Renal cortex interstitium (tissue), 11 donors: Measurements from ENCODE around the gene HGS. TPM values are rescaled to one million over a fixed set of nuclear protein-coding genes. Genes with fewer than 3 reads are reported as not detected.

Experiments
- DNase-seq, 11 donors: peaks; one replicate each; pipeline ENCODE4 v3.0.0-alpha.2; 2013; ENCODE audit warnings: low read depth in 9 of 11, low spot score in 4 of 11; ENCODE audit errors: extremely low read depth in 1 of 11
- polyA plus RNA-seq, 3 donors: library from polyadenylated mRNA; unstranded; fragments of 120-200 nt; gene quantifications; one replicate each; pipeline ENCODE4 v1.2.1, GENCODE V29; 2013; ENCODE audit not compliant: insufficient read length in 3 of 3

Gene HGS
- polyA plus RNA-seq, 3 donors = 87.7 to 111 (median 107) TPM

DNA sequence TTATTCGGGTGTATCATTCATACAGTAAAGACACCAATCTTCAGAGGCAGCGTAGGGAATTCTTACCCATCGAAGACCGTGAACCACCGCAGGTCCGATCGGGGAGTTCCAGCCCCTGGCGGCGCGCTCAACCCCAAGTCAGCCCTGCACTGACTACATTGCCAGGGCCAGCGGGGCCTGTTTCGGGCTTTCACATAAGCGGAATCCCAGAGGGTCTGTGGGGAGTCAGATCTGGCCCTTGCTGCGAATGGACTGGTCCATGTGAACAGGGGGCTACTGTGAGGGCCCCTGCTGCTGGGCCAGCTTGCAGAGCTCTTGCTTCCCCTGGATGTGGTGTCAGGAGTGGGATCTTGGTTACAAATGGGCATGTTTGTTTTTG is 35.1 kb upstream of the HGS start:
- DNase-seq = no peak

GRCh38 chr17:81650951-81651350 is 32.9 kb upstream of the HGS start:
- no peak for DNase-seq

DNA sequence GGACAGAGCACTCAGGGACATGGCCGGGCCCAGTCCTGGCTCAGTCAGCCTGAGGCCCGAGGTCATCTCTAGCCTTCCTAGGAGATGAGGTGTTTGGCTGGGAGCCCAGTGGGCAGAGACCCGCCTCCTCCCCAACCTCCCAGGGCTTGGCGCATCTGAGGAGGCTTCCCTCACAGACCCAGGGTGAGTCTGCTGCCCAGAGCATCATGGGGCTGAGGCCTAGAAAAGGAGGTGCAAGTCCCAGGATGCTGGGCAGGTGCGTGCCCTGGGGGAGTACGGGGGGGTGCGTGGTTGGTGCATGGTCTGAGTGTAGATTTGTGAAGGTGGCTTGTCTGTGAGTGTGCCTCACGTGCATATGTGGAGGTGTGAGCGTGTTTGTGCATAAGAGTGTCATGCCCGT is 32.1 kb upstream of the HGS start:
- DNase-seq = no peak

GRCh38 chr17:81652906-81653771 is 30.7 kb upstream of the HGS start:
- DNase-seq = no peak

GRCh38 chr17:81655378-81656117 is 28.3 kb upstream of the HGS start:
- DNase-seq = no peak

GRCh38 chr17:81656118-81656743 is 27.6 kb upstream of the HGS start, which contains the start of gene PDE6G:
Gene PDE6G, minus strand, starts transcription at chr17:81656542. Its CDS starts 3,237 bp downstream, at chr17:81653305.
- no peak for DNase-seq

DNA sequence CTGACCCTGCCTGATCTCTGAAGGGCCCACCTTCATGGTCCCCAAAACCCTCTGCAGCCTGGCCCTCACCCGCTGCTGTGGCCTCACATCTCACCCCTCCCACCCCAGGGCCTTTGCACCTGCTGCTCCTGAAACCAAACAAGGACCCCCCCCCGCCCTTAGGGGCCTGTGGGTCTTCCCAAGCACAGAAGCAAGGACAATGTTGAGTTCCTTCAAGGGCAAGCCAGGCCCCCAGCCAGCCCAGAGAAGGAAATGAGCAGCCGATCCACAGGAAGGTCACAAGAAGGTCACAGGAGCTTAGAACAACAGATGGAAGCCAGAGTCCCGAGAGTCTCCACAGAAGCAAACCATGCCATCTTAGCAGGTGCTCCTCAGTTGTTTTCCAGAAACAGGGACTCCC is 27.0 kb upstream of the HGS start:
- DNase-seq = no peak

DNA sequence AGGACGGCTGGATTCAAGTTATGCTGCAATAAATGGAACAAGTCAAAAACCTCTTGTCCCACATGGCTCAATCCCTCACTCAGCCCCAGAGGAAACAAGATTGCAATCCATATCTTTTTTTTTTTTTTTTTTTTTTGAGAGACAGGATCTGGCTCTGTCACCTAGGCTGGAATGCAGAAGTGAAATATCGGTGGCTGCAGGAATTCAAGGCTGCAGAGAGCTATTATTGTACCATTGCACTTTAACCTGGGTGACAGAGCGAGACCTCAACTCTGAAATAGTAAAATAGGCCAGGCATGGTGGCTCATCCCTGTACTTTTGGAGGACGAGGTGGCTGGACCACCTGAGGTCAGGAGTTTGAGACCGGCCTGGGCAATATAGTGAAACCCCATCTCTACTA is 24.8 kb upstream of the HGS start:
- no peak for DNase-seq

GRCh38 chr17:81660441-81660840 is 23.4 kb upstream of the HGS start:
- no peak for DNase-seq

DNA sequence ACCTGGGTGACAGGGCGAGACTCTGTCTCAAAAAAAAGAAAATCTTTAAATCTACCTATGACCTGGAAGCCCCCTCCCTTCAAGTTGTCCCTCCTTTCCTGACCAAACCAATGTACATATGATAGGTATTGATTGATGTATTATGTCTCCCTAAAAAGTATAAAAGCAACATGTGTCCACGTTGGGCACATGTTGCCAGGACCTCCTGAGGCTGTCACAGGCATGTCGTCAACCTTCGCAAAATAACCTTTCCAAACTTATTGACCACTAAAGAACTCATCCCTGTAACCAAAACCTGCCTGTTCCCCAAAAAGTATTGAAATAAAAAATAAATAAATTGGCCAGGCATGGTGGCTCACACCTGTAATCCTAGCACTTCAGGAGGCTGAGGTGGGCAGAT is 21.8 kb upstream of the HGS start:
- no peak for DNase-seq

GRCh38 chr17:81664051-81664470 is 19.8 kb upstream of the HGS start:
- DNase-seq = no peak

DNA sequence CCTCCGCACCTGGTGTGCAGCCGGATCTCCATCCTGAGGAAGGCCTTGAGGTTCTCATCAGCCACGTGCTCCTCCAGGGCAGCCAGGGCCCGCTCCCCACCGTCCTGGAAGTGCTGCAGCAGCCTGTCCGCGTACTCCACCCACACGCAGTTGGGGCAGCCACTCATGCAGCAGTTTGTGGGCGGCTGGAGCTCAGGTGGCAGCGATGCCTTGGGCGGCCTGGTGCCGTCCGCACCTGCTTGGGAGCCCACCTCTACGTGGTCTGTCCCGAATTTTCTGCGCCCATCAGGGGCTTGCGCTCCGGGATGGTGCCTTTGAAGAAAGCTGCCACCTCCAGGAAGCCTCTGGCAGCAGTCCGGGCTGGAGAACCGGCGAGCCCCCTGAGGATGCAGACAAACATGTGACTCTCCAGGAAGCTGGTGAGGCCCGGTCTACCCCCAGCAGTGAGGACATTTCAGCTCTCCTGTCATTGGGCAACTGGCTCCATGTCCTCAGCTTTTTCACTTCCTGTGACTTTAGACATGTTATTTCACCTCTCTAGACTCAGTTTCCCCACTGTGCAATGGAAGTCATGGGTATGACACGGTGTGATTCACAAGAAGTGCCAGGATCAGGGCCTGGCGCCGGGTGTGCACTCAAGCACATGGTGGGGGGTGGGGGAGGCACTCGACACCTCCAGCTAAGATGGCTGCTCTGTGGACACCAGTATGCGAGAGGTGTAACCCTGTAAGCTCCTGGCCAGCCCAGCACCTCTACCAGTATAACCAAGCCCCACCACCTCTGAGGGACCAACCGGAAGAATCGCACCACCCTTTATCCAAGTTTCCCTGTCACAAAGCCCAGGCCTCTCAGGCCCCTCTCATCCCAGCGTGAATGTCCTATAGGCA is 18.4 kb upstream of the HGS start:
- no peak for DNase-seq

GRCh38 chr17:81666092-81666341 is 17.8 kb upstream of the HGS start:
- no peak for DNase-seq

DNA sequence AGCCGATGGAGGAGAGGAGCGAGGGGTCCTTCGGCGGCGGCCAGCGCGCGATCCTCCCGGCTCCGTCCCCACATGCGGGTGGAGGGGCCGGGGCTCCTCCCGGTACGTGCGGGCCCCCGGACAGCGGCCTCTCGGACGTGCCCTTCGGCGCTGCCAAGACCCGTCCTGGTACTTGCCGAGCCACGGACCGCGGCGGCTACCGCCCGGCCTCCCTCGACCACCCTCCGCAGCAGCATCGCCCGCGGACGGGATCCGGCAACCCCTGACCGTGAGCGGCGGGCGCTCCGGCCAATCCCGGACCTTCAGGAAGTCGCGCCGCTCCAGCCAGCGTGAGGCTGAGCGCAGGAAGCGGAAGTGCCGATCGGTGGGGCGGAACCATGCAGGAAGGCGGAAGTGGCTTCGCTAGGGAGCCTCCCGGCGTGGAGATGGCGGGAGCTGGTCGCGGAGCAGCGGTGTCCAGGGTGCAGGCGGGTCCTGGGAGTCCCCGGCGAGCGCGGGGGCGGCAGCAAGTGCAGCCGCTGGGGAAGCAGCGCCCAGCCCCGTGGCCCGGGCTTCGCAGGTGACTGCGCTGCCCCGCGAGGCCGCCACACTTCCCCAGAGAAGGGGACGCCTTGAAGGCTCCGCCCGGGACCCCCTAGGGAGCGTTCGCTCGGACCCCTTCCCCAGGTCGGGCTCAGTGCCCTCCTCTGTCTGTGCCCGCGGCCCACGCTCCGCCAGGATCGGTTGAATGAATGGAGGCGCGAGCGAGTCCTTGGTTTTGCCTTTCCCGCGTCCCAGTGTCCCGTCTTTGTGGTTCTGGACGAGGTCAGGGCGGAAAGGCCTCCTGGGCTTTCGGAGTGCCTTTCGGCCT is 17.2 kb upstream of the HGS start, which contains the start of the genes CCDC137 and OXLD1:
TSS of gene CCDC137 (plus strand) at position 396 of the 850 bp plus-strand sequence. CDS start at position 426, 30 bp downstream.
TSS of gene OXLD1 (minus strand) at position 264 of the 850 bp plus-strand sequence. CDS start at position 236, 28 bp downstream.
- DNase-seq = peak; percentile 79 to 95 (median 93)

GRCh38 chr17:81667754-81668153 is 16.1 kb upstream of the HGS start:
- no peak for DNase-seq

- DNase-seq = no peak
These were observed 11.3 kb upstream of the HGS start for GRCh38 chr17:81672504-81672903.

DNA sequence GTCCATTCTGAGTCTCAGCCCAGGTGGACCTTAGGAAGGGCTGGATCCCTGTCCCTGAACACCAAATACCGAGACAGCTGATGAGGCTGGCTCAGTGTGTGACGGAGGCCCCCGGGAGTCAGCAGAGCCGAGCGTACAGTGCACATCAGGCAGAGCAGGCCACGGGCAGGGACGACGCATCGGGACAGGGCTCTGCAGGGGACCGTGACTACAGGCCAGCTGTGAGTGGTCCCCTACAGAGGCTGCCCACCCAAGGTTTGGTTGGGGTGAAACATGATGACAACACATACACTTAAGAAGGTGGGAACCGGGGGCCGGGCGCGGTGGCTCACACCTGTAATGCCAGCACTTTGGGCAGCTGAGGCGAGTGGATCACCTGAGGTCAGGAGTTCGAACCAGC is 10.9 kb upstream of the HGS start:
- no peak for DNase-seq
